Myocyte (in vitro differentiated cells): ENCODE measurements around the gene CDH13. TPM values are rescaled to one million over a fixed set of nuclear protein-coding genes. Genes with fewer than 3 reads are reported as not detected.

Experiments used
- DNase-seq: peaks from one replicate; pipeline ENCODE4 v3.0.0-alpha.2; 2012; ENCODE audit warnings: low read depth
- total RNA-seq: library from RNA; depleted of rRNA; stranded (reverse); fragments of >200 nt; gene quantifications from 2 replicates; pipeline ENCODE4 v1.2.3, GENCODE V29; 2014

CDH13 gene
- total RNA-seq, 1 donor from 2014 or later: 160 TPM

DNA sequence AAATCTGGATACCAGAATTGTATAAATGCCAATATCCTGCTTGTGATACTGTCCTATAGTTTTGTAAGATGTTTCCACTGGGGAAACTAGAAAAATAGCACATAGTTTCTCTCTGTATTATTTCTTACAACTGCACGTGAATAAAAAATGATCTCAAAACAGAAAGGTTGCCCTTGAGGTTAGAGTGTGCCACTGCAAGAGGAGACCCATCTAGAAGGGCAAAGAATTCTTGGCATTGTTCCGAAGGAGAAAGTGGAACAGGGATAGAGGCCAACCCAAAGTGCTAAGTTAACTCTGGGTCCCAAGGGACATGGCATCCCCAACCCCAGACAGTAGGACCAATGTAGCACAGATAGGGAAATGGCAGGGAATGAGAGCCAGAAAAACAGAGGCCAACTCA is 703.5 kb downstream of the CDH13 start:
- DNase-seq: no peak

DNA sequence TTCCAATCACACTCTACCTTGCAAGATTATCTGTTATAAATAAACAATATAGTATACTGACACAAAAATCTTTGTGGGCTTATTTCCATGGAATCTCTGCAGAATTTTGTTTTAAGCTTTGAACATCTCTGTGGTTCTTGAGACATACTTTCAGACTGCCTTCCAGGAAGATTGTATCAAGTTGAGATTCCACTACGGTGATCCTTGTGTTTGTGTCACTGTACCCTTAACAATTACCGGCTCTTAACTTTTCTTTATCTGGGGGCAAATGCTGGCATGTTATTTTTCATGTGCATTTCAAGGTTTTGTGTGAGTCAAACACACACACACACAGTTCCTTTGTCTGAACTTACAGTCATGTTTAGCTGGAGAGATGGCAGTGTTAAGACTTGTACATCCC is 708.3 kb downstream of the CDH13 start:
- DNase-seq: no peak

DNA sequence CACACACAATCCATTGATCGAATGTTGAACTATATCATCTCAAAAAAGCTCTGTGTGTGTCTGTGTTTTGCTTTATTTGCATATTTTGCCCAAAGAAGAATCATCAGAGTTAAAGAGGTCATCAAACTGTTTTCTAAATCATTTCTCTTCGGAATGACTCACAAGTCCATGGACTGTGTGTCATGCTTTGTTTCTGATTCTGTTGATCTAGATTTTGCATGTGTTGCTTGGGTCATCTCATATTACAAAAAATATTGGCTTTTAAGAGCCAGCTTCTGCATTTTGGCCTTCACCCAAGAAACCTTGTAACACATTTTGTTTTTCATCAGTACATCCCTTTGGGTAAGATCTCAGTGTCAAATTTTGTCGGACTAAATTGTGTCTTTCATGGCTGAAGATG is 709.8 kb downstream of the CDH13 start:
- peak; percentile 89 for DNase-seq

DNA sequence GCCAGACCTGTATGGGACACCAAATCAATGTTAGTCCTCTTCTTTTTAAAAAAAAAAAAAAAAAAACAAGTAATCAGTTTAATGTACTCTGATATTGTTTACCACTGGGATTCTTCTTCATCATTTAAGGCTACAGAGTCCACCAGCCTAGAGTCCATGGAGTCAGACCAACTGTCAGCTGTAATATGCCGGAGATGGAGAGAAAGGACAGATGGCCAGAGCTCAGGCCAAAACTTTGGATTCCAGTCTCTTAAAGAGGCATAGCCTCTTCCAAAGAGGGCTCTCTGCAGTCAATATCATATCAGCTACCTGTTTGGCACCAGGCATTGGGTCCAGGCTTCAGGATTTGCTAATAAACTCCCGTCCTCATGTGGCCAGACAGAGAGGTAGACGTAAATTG is 711.4 kb downstream of the CDH13 start:
- DNase-seq: peak; percentile 61

DNA sequence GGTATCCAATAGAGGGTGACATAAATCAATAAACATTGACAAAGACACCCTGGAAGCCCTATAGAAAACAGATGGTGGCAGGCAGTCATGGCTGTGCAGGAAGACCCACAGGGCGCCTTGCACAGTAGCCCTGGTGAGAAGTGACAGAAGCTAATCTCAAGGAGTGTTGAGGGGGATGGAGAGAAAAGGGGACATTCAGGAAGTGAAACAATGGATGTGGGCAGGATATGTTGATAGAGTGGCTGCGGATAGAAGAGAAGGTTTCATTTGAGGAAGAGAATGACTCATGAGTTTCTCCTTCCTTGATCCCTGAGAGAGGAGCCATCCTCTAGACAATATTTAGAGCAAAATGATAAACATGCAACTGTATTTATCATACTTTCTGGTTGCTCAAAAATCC is 712.2 kb downstream of the CDH13 start:
- DNase-seq: no peak

DNA sequence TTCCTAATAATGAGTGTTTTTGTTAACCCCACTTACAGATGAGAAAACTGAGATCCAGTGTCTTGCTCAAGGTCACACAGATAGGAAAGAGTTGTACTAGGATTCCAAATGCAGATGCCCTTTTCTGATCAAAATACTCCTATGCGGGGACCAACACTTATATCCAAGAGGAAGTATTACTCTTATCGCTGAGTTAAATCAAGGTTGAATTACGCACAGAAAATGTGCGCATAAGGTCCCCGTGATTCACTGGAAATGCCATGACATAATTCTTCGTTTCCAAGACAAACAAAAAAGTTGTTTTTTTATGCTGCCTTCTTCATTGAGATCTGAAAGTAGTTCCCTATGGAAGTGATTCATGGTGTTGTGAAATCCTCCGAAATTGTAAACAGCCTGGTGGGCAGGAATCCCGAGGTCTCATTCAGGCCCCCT is 717.2 kb downstream of the CDH13 start:
- peak; percentile 53 for DNase-seq

DNA sequence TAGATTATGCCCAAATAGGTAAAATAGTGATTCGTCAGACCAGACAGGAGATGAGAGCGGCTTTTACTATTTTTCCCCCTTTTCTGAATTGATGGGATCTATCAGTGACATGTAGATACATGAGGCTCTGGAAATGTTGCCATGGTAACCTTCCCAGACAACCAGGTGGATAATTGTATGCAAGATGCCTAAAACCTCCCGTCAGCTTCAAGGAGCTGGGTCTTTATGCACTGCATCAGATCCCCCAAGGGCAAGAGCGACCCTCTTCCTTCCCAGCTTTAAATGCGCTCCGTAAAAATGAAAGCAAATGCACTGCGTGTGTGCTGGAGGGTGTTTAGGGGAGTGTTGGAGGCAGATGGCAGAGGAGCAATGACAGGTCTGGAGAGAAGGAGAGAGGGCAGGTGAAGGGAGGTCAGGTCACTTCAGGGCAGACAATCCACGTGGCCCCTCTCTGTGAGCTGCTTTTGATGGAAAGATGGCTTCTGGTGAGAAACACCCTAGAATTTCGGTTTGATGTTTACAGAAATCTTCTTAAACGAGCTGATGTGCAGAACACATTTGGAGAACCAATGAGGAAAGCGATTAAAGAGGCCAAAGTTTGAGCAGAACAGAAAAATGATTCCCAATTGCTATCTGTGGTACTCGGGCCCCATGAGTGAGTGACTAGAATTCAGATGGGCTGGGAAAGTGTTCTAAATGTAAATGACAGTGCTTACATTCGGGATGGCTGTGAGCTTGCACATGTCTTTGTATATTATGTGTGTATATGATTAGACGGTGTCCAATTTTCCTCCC is 719.3 kb downstream of the CDH13 start:
- DNase-seq: no peak

DNA sequence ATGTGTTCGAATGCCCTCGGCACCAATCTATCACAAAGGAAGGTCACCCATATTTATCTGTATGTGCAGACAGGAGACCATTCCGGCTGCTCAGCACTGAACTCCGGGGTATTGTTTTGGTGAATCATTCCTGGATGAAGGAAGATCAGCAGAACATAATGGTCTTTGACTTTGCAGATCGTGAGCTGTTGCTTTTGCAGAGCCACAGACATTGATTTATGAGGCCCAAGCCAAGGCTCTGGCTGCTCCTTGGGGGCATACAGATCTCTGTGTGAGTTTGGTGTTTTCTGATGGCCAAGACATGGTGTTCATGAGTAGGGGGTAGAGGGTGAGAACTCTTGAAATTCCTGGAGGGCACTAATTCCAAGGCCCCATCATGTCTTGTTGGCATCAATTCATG is 722.2 kb downstream of the CDH13 start:
- DNase-seq: no peak

DNA sequence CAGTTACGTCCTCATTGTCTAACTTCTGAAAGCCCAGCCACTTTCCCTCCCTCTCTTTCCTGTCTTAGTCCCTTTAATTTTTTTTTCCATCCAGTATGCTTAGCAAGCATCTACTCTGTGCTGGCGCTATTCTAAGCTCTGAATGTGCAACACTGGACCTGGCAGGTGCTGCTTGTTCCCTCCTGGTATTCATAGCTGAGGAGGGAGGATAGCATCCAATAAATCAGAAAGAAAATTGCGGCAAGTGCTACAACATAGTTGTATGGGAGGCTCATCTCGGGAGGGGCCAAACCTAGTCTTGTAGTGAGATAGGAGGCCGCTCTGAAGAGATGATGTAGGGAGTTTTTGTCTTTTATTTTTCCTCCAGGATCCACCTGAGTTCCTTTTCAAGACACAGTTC is 723.7 kb downstream of the CDH13 start:
- DNase-seq: no peak

DNA sequence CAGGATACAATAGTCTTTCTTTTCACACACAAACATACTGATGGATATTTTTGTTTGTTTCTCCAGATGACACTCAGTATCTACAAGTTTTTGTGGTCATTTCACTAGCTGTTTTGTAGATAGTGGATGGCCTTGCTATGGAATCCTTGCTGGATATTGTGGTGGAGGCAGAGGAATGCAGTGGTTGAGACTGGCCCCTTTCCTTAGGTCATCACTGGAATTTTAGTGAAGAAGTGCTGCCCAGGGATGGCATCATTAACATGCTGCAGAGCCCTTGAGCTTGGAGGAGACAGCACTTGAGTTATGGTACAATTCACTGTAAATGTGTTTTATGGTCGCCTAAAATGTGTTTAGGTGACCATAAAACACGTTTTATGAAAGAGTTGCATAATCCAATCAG is 725.1 kb downstream of the CDH13 start:
- peak; percentile 33 for DNase-seq

DNA sequence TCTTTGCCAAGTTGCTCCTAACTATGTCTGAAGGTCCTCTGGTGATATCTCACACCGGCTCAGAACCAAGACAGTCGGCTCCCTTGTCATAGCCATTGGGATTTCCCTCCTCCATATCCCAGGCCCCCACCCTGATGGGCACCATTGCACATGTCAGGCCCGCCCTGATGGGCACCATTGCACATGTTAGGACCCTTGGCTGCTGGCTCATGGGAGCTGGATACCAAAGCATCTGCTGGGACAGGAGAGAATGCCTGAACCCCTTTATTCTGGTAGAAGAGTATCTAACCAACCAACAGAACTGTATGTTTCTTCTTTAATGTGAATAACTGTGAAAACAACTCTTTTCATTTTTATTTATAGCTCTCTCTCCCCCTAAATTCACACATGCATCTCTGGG is 726.5 kb downstream of the CDH13 start:
- no peak for DNase-seq

DNA sequence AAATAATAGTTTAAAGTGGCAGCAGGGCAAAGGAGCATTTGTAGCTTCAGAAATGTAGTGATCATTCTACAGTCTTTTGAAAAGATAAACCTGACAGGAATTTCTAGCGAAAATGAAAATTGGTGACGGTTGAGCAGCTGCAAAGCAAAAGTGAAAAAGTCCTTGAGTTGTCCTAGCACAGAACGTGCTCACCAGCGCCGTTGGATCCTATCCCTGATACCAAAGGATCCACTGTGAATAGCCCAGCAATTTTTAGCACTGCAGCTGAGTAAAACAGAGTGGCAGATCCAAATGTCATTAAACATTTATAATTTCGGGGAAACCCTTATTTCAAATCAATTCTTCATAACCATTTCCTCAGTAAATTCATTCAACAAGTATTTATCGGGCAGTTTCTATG is 727.2 kb downstream of the CDH13 start:
- DNase-seq: no peak

DNA sequence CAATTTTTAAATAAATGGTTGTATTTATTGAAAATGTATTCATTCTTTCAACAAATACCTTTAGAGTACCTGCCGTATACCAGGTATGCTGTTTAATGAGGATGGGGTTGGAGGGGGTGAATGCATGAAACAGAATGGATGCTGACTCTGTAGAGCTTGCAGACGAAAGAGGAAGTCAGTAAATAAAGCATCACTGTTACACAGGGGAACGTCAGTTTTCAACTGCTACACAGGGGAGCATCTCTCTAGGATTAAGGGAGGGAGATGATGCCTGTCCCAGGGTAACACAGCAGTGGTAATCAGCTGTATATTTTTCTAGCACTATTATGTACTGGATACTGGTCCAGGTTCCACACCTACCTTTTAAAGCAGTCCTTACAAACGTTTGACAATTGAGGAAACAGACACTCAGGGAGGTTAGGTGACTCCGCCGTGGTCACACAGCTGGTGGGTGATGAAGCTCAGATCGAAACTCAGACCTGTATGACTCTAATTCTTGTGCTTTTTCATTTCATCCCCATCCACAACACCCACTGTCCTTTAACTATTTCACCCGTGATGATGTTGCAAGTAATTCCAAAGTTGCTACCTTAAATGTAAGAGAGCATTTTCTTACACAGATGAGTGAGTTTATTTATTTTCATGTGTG is 728.9 kb downstream of the CDH13 start:
- DNase-seq: no peak

DNA sequence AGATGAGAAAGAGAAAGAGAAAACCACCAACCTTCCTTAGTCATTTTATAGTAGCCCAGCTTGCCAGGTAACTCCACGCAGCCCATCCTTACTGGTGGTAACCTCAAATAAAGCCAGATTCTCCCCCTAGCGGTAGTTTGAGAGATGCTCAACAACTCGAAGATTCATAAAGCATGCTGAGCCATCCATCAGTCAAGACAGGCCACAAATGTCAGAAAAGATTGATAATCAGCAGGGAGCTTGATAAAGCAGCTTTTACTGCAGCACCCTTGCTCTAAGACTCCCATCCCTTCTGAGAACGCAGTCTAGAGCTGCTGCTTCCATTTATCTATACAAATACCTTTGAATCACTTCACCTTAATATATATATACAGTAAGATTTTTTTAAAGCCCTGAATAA is 729.5 kb downstream of the CDH13 start:
- DNase-seq: peak; percentile 65

DNA sequence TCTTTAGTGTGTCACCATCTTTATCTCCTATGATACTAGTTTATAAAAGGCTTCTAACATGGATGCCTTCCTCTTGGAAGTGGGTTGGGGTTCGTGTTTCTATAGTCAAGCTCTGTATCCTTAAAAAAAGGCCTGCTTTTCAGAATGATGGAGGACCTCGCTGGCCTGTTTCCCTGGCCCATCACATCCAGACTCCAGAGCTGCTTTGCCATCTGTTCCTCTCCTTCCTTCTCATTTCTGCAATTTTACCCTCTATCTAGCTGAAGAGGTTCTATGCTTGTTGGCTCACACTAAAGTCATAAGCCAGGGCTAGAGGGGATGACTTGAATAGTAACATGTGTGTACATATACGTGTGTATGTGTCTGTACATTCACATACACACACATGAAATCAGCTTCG is 730.2 kb downstream of the CDH13 start:
- DNase-seq: no peak

DNA sequence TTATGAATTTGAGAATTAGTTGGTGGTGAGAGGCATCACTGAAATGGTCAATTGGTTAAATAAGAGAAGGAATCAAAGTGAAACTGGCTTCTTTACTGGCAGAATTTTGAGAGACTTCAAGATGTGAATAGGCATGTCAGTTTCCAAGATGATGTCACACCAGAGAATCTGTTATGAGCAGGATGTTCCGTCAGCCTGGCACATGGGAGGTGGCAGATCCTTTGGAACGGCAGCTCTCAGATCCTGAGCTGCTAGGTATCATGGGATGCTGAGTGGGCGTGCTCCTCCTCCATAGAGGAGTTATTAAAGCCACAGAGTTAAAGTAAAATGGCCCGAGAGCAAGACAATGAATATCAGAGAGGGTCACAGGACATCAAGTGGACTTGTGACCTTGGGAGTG is 736.8 kb downstream of the CDH13 start:
- no peak for DNase-seq

DNA sequence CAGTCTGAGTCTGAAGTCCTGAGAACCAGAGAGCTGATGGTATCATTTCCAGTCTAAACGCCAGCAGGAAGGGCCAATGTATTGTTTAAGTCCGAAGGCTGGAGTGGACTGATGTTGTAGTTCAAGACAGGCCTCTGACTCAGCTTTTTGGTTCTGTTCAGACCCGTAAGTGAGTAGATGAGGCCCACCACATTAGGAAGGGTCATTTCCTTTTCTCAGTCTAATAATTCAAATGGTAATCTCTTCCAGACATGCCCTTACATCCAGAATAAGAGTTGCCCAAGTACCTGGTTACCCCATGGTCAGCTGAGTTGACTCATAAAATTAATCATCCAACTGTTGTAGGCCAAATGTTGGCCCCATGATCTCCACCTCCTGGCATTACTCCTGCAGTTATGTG is 738.4 kb downstream of the CDH13 start:
- no peak for DNase-seq

DNA sequence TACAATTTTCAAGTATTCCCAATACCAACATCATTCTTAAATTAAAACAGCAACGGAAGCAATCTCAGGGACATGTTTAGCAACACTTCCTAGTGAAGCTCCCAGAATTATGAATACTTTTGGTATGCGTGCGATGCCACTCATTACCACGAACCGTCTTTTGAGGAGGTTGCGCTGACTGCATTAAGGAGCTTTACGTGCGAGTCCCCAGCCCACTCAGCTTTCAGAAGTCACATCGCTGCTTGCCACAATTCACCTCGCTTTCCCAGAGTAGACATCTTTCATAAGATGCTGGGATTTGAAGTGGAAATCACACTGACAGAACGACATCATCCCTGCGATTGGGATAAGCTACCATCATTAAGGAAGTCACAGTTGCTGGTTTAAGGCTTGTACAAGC is 739.5 kb downstream of the CDH13 start:
- DNase-seq: no peak

DNA sequence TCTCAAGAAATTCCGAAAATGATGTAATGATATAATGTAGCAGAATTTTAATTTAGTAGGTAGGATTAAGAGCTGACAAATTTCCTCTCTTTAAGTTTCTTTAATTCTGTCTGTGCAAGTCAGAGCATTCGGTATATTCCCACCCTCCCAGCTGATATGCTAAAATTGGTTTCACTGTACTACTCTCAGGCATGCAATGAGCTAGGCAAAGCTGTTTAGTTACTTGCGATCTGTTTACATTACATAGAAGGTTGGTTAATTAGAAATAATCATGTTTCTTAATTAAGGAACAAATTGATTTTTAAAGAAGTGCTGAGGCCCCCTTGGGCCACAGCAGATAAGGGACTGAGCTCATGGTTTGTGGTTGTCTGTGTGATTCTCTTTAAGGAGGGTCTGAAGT is 748.2 kb downstream of the CDH13 start:
- DNase-seq: no peak

DNA sequence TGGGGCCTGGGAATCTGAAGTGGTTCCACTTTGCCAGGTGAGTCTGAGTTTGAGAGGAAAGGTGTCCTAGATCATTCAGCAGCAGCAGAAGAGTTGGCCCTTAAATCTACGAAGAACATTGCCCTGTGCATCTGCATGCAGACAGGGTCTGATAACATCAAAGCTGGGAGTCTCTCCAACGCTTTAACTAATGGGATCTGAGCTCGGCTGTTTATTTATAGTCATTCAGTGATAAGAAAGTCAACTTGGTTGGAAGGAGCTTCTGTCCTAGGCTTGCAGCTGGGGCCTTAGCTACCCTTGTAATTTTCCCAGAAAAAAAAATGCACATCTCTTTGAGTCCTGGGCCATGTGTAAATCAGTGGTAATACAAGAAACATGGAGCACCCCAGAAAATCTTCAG is 763.0 kb downstream of the CDH13 start:
- DNase-seq: no peak

DNA sequence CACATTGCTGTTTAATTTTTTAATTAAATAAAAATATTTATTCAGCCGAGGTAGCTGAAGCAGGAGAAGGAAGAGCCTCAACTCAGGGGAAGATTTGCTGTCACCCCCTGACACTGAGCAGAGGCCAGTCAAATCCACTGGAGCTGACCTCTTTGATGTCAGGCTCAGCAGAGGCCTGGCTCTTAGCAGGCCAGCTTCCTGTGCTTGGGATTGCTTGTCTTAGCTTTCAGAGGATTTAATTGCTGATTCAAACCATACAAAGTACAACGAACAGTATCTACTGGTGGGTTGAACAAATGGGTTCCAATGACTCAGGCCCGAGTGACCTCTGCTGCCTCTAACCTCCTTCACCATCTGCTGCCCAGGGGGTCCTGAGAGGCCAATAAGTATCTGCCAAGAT is 764.0 kb downstream of the CDH13 start:
- DNase-seq: no peak

DNA sequence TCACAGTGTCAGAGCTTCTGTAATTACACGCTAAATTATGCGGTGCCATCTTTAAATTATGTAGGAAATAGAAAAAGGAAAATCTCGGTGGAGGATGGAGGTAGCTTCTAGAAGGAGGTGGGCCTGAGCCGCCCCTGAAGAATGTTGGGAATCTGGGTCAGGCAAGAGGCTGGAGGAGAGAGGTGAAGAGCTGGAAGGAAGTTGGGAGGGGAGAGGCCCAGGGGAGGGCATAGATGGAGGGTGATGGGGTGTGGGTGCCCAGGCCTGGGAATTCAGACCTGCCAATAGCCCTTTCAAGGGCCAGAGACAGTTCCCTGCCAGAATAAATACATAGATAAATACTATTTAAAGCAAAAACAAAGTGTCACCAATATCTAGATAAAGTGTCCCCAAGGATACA is 766.0 kb downstream of the CDH13 start:
- DNase-seq: no peak
